ENCODE measurements around the gene NECAB2. TPM values are rescaled to one million over a fixed set of nuclear protein-coding genes. Genes with fewer than 3 reads are reported as not detected.

The NECAB2 gene
- total and polyA plus RNA-seq, 2 experiments from 2014 or later = 1.6 to 5.1 TPM

- no peak overlapping the region for H3K4me3 ChIP-seq
- H4K20me1 ChIP-seq (replicated peaks; ENCODE audit: insufficient read depth) = no peaks in the 10 kb centered on the region
- H3K79me2 ChIP-seq (replicated peaks; ENCODE audit: insufficient read depth) = no peaks in the 10 kb centered on the region
- no peaks in the 10 kb centered on the region for H3K4me1 ChIP-seq (ENCODE audit: insufficient read depth)
- no peak overlapping the region for H3K27ac ChIP-seq (ENCODE audit: low read depth)
- DNase-seq (ENCODE audit: low spot score) (no peak), ATAC-seq (peak; percentile 82)
- no peaks in the 10 kb centered on the region for H3K9me2 ChIP-seq (ENCODE audit: insufficient read depth)
- H2AFZ ChIP-seq = no peak overlapping the region
- no peaks in the 10 kb centered on the region for H3K27me3 ChIP-seq (ENCODE audit: insufficient read depth)
- Mint-ChIP-seq H3K36me3 (ENCODE audit: low read depth) (no peaks in the 10 kb centered on the region), H3K9me3 (peaks cover 2% of the 10 kb centered on the region; the same call in 2 of the 3 replicates), H3K27me3 (ENCODE audit: insufficient read depth, low read depth, poor library complexity) (peaks cover 8% of the 10 kb centered on the region), H3K27ac (no peak overlapping the region), H3K4me3 (no peak overlapping the region), H3K4me1 (peaks cover 4% of the 10 kb centered on the region; the same call in 2 of the 3 replicates)
- no peak overlapping the region for H3K4me2 ChIP-seq
- no peaks in the 10 kb centered on the region for H3K36me3 ChIP-seq (ENCODE audit: insufficient read depth)
- no peaks in the 10 kb centered on the region for H3F3A ChIP-seq (replicated peaks; ENCODE audit: low read depth)
- TF ChIP-seq, protein P1, sequence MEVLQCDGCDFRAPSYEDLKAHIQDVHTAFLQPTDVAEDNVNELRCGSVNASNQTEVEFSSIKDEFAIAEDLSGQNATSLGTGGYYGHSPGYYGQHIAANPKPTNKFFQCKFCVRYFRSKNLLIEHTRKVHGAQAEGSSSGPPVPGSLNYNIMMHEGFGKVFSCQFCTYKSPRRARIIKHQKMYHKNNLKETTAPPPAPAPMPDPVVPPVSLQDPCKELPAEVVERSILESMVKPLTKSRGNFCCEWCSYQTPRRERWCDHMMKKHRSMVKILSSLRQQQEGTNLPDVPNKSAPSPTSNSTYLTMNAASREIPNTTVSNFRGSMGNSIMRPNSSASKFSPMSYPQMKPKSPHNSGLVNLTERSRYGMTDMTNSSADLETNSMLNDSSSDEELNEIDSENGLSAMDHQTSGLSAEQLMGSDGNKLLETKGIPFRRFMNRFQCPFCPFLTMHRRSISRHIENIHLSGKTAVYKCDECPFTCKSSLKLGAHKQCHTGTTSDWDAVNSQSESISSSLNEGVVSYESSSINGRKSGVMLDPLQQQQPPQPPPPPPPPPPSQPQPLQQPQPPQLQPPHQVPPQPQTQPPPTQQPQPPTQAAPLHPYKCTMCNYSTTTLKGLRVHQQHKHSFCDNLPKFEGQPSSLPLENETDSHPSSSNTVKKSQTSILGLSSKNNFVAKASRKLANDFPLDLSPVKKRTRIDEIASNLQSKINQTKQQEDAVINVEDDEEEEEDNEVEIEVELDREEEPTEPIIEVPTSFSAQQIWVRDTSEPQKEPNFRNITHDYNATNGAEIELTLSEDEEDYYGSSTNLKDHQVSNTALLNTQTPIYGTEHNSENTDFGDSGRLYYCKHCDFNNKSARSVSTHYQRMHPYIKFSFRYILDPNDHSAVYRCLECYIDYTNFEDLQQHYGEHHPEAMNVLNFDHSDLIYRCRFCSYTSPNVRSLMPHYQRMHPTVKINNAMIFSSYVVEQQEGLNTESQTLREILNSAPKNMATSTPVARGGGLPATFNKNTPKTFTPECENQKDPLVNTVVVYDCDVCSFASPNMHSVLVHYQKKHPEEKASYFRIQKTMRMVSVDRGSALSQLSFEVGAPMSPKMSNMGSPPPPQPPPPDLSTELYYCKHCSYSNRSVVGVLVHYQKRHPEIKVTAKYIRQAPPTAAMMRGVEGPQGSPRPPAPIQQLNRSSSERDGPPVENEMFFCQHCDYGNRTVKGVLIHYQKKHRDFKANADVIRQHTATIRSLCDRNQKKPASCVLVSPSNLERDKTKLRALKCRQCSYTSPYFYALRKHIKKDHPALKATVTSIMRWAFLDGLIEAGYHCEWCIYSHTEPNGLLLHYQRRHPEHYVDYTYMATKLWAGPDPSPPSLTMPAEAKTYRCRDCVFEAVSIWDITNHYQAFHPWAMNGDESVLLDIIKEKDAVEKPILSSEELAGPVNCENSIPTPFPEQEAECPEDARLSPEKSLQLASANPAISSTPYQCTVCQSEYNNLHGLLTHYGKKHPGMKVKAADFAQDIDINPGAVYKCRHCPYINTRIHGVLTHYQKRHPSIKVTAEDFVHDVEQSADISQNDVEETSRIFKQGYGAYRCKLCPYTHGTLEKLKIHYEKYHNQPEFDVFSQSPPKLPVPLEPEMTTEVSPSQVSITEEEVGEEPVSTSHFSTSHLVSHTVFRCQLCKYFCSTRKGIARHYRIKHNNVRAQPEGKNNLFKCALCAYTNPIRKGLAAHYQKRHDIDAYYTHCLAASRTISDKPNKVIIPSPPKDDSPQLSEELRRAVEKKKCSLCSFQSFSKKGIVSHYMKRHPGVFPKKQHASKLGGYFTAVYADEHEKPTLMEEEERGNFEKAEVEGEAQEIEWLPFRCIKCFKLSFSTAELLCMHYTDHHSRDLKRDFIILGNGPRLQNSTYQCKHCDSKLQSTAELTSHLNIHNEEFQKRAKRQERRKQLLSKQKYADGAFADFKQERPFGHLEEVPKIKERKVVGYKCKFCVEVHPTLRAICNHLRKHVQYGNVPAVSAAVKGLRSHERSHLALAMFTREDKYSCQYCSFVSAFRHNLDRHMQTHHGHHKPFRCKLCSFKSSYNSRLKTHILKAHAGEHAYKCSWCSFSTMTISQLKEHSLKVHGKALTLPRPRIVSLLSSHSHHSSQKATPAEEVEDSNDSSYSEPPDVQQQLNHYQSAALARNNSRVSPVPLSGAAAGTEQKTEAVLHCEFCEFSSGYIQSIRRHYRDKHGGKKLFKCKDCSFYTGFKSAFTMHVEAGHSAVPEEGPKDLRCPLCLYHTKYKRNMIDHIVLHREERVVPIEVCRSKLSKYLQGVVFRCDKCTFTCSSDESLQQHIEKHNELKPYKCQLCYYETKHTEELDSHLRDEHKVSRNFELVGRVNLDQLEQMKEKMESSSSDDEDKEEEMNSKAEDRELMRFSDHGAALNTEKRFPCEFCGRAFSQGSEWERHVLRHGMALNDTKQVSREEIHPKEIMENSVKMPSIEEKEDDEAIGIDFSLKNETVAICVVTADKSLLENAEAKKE (CRISPR knock-in tag; IDR thresholded peaks at IDR 0.05) = no peak
- TF ChIP-seq, protein P2, sequence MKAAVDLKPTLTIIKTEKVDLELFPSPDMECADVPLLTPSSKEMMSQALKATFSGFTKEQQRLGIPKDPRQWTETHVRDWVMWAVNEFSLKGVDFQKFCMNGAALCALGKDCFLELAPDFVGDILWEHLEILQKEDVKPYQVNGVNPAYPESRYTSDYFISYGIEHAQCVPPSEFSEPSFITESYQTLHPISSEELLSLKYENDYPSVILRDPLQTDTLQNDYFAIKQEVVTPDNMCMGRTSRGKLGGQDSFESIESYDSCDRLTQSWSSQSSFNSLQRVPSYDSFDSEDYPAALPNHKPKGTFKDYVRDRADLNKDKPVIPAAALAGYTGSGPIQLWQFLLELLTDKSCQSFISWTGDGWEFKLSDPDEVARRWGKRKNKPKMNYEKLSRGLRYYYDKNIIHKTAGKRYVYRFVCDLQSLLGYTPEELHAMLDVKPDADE (IDR thresholded peaks at IDR 0.05) = no peak
- TF ChIP-seq, protein P3, sequence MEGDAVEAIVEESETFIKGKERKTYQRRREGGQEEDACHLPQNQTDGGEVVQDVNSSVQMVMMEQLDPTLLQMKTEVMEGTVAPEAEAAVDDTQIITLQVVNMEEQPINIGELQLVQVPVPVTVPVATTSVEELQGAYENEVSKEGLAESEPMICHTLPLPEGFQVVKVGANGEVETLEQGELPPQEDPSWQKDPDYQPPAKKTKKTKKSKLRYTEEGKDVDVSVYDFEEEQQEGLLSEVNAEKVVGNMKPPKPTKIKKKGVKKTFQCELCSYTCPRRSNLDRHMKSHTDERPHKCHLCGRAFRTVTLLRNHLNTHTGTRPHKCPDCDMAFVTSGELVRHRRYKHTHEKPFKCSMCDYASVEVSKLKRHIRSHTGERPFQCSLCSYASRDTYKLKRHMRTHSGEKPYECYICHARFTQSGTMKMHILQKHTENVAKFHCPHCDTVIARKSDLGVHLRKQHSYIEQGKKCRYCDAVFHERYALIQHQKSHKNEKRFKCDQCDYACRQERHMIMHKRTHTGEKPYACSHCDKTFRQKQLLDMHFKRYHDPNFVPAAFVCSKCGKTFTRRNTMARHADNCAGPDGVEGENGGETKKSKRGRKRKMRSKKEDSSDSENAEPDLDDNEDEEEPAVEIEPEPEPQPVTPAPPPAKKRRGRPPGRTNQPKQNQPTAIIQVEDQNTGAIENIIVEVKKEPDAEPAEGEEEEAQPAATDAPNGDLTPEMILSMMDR (conservative IDR thresholded peaks at IDR 0.05; ENCODE audit: low read depth in 2 of 2) = no peak
- no peak for TF ChIP-seq ZNF114 (CRISPR knock-in tag; IDR thresholded peaks at IDR 0.05)
These were observed 64.6 kb downstream of the NECAB2 start for GRCh38 chr16:84032458-84033178.

All from GM23338 (cell line).